HG02642 (cell line): ENCODE data around the gene SNAPC5.
A peak's percentile ranks its signal among the peaks of the same experiment; 100 is the strongest.
"Not testable (repeated sequence)": the region's sequence is repeated elsewhere in the genome, so short reads cannot be mapped to it uniquely, and the experiment has no call there.

ENCODE experiments used
- ATAC-seq: cut with Tn5 transposase; IDR thresholded peaks from one replicate; pipeline ENCODE4 v1.9.1; 2021; ENCODE audit warnings: mild to moderate bottlenecking; ENCODE audit not compliant: unreplicated experiment, poor library complexity

The SNAPC5 gene, protein sequence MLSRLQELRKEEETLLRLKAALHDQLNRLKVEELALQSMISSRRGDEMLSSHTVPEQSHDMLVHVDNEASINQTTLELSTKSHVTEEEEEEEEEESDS

GRCh38 chr15:66497502-66498455, at the start of gene SNAPC5:
TSS of gene SNAPC5 (minus strand) at chr15:66497762. CDS start at chr15:66497731, 31 bp downstream.
- ATAC-seq: peak; percentile 87

DNA sequence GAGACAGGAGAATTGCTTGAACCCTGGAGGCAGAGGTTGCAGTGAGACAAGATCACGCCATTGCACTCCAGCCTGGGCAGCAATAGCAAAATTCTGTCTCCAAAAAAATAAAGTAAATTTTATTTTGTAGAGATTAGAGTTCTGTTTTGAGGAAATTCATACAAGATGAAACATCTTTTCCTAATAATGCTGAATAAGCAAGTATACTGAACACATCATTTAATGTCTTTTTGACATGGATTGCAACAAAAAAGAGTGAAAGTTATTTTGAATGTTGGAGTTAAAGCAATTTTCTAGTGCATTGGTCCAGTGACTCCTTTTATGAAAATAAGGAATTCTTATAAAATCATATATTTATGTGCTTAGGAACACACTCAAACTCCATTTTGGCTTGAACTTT, 47.7 kb upstream of the SNAPC5 start:
- no peak for ATAC-seq

- no peak for ATAC-seq
Observed at GRCh38 chr15:66542896-66543295, 45.3 kb upstream of the SNAPC5 start.

GRCh38 chr15:66535056-66535455, 37.5 kb upstream of the SNAPC5 start:
- ATAC-seq: no peak

DNA sequence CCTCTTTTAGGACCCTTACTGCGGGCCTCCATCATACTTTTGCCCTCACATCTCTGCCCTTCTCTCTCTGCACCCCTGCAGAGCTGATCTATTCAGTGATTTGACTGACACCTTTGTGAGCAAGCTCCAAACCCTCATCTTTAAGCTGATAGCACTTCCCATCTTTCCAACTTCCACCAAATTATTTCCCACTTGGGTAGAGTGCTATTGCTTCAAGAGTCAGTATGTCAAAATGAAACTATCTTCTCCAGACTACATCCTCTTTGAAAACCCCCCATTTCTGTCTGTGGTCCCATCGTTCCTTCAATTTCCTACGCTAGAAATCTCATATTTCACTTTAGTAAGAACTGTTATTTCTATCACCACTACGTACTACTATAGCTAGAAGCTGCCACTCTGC, 27.3 kb upstream of the SNAPC5 start:
- ATAC-seq: no peak

DNA sequence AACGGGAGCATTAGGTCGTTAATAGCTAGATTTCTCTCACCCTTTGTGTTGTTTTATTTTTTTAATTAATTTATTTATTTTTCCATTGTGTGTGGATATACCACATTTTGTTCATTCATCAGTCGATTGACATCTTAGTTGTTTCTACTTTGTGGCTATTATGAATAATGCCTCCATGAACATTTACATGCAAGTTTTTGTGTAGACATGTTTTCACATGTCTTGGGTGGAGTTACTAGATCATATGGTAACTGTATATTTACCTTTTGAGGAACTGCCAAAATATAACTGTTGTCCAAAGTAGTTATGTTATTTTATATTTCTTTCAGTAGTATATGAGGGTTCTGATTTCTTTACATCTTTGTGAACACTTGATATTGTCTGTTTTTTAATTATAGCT, 26.4 kb upstream of the SNAPC5 start:
- no peak for ATAC-seq

- no peak for ATAC-seq
Observed at GRCh38 chr15:66515901-66516322, 18.4 kb upstream of the SNAPC5 start.

DNA sequence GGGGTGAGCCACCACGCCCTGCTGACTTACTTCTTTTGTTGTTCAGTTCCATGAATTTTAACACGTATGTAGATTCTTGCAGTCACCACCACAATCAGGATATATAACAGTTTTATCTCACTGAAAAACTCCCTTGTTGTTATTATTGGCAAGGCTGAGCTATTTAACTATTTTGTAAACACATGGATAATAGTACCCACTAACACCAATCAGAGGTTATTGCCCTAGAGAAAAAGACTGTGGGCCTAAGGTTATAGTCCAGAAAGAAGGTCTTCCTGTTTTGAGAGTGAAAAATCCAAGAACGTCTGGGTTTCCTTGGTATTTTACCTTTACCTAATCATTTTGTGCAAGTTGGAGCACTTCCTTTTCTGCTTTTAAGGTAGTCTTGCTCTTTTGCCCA, 17.0 kb upstream of the SNAPC5 start:
- ATAC-seq: no peak

GRCh38 chr15:66508293-66508883, 10.8 kb upstream of the SNAPC5 start:
- no peak for ATAC-seq

GRCh38 chr15:66505818-66506217, 8.3 kb upstream of the SNAPC5 start:
- no peak for ATAC-seq

DNA sequence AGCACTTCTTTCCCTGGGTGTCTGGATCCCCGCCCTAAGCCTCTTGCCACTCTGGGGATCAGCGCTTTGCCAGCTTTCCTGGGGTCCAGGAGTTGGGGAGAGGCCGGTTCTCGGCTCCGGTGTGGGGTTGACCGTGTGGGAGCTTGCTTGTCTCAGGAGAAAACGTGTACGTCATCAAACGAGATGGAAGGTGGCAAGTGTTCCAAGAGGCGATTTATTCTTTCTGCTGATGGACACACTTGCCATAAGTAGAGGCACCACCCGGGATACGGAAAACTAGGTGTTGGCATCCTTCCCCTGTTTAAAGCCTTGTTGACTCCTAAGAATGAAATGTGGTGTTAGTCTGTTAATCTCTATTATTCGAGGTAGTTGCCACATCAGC, 7.9 kb upstream of the SNAPC5 start:
- peak; percentile 26 for ATAC-seq

GRCh38 chr15:66504563-66505429, 7.2 kb upstream of the SNAPC5 start, which contains the start of the genes RPL4 and ZWILCH:
TSS of gene RPL4 (minus strand) at chr15:66504855. CDS start at chr15:66504790, 65 bp downstream.
TSS of gene ZWILCH (plus strand) at chr15:66505326. CDS start at chr15:66505339, 13 bp downstream.
- peak; percentile 80 for ATAC-seq

DNA sequence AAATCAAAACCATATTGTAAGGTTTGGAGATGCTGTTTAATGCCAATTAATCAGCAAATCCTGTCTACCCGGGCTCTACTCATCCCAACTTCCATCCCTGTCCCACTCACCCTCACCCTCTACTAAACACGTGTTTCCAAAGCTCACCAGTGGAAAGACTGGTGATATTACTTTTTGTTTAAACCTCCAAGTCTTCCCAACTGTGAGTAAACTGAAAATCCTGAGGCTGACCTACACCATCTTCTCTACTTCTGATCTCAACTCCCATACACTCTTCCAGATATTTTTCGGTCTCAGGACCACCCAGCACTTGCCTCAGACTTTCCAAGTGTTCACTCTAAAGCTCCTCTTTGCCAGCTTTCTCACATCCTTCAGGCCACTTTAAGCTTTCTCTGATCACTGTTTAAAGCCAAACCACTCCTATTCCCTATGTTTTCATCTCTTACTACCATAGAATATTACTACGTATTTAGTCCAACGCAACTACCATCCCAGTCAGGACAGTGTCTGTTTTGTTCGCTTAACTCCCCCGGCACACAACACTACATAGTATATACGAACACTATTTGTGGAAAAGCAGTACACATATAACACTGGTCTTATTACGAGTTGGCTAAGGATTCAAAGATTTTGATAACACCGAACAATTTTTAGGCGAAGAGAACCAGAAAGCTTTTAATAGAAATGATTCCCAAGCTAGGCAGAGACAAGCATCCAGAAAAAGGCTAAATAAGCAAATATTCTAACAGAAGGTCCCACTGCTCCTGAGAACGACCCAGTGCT, 6.4 kb upstream of the SNAPC5 start:
- no peak for ATAC-seq

- not testable (repeated sequence) for ATAC-seq
Observed at GRCh38 chr15:66503041-66503648, 5.6 kb upstream of the SNAPC5 start.

GRCh38 chr15:66502491-66502890, 4.9 kb upstream of the SNAPC5 start:
- ATAC-seq: no peak

DNA sequence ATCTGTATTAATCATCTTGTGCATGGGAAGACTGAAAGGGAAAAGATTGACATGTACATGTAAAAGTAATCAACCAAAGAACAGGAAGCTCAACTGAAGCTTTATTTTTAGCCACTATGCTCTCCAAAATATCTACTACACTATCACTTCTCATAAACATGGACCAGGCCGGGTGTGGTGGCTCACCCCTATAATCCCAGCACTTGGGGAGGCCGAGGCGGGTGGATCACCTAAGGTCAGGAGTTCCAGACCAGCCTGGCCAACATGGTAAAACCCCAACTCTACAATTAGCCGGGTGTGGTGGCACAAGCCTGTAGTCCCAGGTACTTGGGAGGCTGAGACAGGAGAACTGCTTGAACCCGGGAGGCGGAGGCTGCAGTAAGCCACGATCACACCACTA, 2.8 kb upstream of the SNAPC5 start:
- ATAC-seq: not testable (repeated sequence)

DNA sequence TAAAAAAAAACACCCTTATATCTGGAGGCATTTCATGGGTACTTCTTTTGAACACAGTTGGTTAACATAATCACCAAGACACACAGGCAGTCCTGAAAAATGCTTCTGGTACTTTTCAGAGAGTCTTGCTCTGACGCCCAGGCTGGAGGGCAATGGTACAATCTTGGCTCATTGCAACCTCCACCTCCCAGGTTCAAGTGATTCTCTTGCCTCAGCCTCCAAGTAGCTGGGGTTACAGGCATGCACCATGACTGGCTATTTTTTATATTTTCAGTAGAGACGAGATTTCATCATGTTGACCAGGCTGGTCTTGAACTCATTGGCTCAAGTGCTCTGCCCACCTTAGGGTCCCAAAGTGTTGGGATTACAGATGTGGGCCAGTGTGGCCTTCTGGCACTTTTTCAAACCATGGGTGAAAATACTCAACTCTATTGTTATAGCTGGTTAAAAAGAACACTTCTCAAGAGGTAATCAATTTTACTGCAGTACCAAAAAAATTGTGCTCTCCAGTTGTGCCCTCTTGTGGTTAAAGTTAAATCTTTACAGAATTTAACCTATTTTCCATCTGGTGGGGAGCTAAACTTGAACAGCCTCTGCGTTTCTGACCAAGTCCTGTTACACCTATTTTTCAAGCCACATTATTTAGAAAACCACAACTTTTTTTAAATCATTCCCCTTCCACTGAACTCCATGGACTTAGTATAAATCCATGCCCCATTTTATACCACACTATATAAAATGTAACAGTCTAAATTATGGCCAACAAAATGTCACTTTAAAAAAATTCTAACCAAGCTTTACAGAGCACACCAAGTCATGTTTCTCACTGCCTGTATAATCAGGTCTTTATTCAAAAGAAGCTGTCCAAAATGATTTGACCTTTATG, 1.2 kb upstream of the SNAPC5 start:
- no peak for ATAC-seq

DNA sequence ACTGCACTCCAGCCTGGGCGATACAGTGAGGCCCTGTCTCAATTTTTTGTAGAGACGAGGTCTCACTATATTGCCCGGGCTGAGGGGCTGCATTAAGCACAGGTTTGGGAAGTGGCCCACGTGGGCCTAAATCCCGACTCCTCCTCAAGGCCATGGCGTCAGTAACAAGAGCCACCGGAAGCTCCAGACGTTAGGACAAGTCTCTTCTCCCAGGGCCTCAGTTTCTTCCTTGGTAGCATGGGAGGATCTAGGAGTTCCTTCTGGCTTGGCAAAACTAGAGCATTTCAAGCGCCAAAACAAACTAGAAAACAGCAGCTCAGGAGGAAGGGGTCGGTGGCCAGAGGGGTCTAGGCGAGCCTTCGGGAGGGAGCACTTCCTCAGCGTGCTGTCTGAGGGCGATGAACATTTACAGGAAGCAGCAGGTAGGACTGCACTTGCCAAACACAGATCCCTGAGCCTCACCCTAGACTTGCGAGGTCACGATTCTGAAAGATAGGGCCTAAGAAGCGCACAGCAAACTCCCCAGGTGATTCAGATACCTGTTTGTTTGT, 536 bp downstream of the SNAPC5 start:
- ATAC-seq: peak; percentile 16
